ENCODE measurements around the gene KIRREL3. TPM values are rescaled to one million over a fixed set of nuclear protein-coding genes. Genes with fewer than 3 reads are reported as not detected.

Gene KIRREL3
- total and polyA plus RNA-seq, 2 donors (not counting 3 experiments of a cell fraction or from before 2014, with no cell fraction given), result not detected

- Histone ChIP-seq H3K27ac (ENCODE audit: insufficient read depth, low read depth, low read length) (no peak overlapping the region), H3K79me2 (ENCODE audit: control insufficient read depth, insufficient read depth, low read length) (no peaks in the 10 kb centered on the region), H3K9ac (replicated peaks; ENCODE audit: extremely low read depth, insufficient read depth, low read length) (no peak overlapping the region), H3K4me3 (replicated peaks in 1 of 3; ENCODE audit: insufficient read depth in 1 of 3, low read depth in 1 of 3, low read length in 3 of 3) (no peak overlapping the region), H2AFZ (ENCODE audit: low read depth, low read length) (no peak overlapping the region), H3K4me2 (ENCODE audit: insufficient read depth, low read length) (no peak overlapping the region), H3K27me3 (ENCODE audit: control insufficient read depth in 2 of 2, insufficient read depth in 2 of 2, low read length in 2 of 2) (no peaks in the 10 kb centered on the region), H3K9me1 (replicated peaks; ENCODE audit: control insufficient read depth, extremely low read depth, insufficient read depth, low read length) (no peaks in the 10 kb centered on the region), H3K36me3 (ENCODE audit: control insufficient read depth in 2 of 2, extremely low read depth in 1 of 2, insufficient read depth in 2 of 2, low read length in 2 of 2) (no peaks in the 10 kb centered on the region), H3K9me3 (replicated peaks; ENCODE audit: control insufficient read depth, insufficient read depth, low read length) (no peaks in the 10 kb centered on the region), H3K4me1 (ENCODE audit: control insufficient read depth, extremely low read depth, insufficient read depth, low read length) (no peaks in the 10 kb centered on the region), H4K20me1 (replicated peaks; ENCODE audit: control insufficient read depth, extremely low read depth, insufficient read depth, low read length) (no peaks in the 10 kb centered on the region)
- DNase-seq (ENCODE audit: low read depth, low spot score) (no peak), FAIRE-seq (no peak)
- POLR2A ChIA-PET, result no interaction called here
- BruUV-seq (replicated peaks), result no TSS peak
- dilution Hi-C loops (cut with MboI; ENCODE audit: extremely low pct_ligation_motif_present, low sequenced_read_pairs) (no loop called here), intact Hi-C loops (cut with micrococcal nuclease) (no loop called here)
- TF ChIP-seq MYC (IDR thresholded peaks at IDR 0.05; ENCODE audit: low read depth, low read length) (no peak), EZH2 (IDR thresholded peaks at IDR 0.05; ENCODE audit: borderline replicate concordance, low read depth, low read length, severe bottlenecking) (no peak), POLR2A (IDR thresholded peaks at IDR 0.05; ENCODE audit: low read depth, low read length) (no peak), GATA2 (IDR thresholded peaks at IDR 0.05; ENCODE audit: insufficient read depth, insufficient read length, low read depth, low read length) (no peak), POLR2AphosphoS5 (IDR thresholded peaks at IDR 0.05; ENCODE audit: insufficient read depth, low read depth, low read length) (no peak), JUN (IDR thresholded peaks at IDR 0.05; ENCODE audit: borderline replicate concordance, insufficient read depth, insufficient read length, low read depth) (no peak), FOS (IDR thresholded peaks at IDR 0.05; ENCODE audit: borderline replicate concordance, insufficient read depth, low read length) (no peak)
- TF ChIP-seq, protein P1, sequence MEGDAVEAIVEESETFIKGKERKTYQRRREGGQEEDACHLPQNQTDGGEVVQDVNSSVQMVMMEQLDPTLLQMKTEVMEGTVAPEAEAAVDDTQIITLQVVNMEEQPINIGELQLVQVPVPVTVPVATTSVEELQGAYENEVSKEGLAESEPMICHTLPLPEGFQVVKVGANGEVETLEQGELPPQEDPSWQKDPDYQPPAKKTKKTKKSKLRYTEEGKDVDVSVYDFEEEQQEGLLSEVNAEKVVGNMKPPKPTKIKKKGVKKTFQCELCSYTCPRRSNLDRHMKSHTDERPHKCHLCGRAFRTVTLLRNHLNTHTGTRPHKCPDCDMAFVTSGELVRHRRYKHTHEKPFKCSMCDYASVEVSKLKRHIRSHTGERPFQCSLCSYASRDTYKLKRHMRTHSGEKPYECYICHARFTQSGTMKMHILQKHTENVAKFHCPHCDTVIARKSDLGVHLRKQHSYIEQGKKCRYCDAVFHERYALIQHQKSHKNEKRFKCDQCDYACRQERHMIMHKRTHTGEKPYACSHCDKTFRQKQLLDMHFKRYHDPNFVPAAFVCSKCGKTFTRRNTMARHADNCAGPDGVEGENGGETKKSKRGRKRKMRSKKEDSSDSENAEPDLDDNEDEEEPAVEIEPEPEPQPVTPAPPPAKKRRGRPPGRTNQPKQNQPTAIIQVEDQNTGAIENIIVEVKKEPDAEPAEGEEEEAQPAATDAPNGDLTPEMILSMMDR (IDR thresholded peaks at IDR 0.05; ENCODE audit: extremely low read depth in 1 of 2, insufficient read depth in 1 of 2, low read depth in 1 of 2, low read length in 2 of 2), result no peak
- TF ChIP-seq, protein P2, sequence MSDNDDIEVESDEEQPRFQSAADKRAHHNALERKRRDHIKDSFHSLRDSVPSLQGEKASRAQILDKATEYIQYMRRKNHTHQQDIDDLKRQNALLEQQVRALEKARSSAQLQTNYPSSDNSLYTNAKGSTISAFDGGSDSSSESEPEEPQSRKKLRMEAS (IDR thresholded peaks at IDR 0.05; ENCODE audit: insufficient read depth, insufficient read length), result no peak
- CTCF ChIA-PET, result interaction anchor here (2.0 to 2.6 kb wide), 2 partner anchors 9 to 55 kb away, joined by 4 to 6 read pairs; no protein-coding TSS in a partner anchor
These were observed 574.5 kb downstream of the KIRREL3 start for GRCh38 chr11:126426106-126426505.

Data from endothelial cell of umbilical vein (primary cell).